Left ventricle myocardium superior (tissue), 1 donor: ENCODE results near the gene MLLT6. TPM values are rescaled to one million over a fixed set of nuclear protein-coding genes. Genes with fewer than 3 reads are reported as not detected.

Source experiments
- ATAC-seq: fragments of 200-7000 bp; cut with Tn5 transposase; one replicate; pipeline ENCODE4 v1.9.1; 2020; ENCODE audit warnings: mild to moderate bottlenecking, moderate library complexity
- DNase-seq: peaks from one replicate; pipeline ENCODE4 v3.0.0-alpha.2; 2020
- intact Hi-C: fragments of 100-400 bp; cut with micrococcal nuclease; formaldehyde crosslinking; loops from one replicate; pipeline ENCODE4 v1.11.0; 2022
- total RNA-seq: library from RNA; stranded (reverse); fragmentation: NEBNext Ultra II Directional; extraction: Animal tissue kit (Norgen Biotek cat#: 25700); gene quantifications from one replicate; pipeline ENCODE4 v1.2.1, GENCODE V29; 2021
- donor health status: DM: no; HTN: yes; CAD: no; lungs with severe emphysema.

The MLLT6 gene
- total RNA-seq, 1 donor from 2014 or later, result 88.0 TPM

- intact Hi-C loops, result no loop called here
- peak; percentile 64 for ATAC-seq
Observed at GRCh38 chr17:38703742-38704605, 1.1 kb upstream of the MLLT6 start.

DNA sequence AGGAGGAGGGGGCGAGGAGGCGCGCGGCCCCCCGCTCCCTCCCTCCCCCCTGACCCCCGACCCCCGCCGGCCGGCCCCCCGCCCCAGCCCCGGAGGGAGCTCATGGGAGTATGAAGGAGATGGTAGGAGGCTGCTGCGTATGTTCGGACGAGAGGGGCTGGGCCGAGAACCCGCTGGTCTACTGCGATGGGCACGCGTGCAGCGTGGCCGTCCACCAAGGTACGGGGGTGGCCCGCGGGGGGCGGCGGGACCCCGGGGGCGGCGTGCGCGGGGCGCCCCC is 390 bp downstream of the MLLT6 start:
- no peak for ATAC-seq
- no peak for DNase-seq
- intact Hi-C loops, result no loop called here

More at GRCh38 chr17:38703742-38704605, 1.1 kb upstream of the MLLT6 start:
- peak; percentile 91 for DNase-seq

DNA sequence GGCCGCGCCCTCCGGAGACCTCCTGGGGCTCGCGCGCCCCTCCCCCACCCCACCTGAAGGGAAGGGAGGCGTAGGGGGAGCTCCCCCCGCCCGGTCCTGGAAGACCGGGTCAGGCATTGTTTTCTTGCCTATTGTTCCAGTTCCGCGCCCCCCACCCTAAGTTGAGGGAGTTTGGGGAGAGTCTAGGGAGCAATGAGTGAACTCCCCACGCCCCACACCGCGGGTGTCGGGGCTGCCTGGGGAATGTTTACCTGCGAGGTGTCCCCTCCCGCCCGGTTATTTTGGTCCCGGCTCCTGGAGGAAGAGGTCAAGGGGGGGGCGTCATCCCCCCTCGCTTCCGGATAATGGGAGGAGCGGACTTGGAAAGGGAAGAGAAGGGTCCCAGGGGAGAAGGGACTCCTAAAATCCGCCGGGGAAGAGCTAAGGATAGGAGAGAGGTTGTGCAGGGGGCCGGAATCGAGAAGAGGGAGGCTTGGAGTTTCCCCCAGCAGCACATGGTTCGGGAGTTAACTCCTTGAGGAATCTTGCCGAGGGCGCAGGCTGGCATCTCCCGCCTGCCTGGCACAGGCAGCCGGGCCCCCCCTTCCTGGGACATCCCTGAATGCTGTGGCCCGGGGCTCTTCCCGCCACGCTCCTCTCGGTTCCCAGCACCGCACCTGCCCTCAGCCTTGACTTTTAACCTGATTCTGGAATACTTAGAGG is 881 bp downstream of the MLLT6 start:
- intact Hi-C loops, result no loop called here
- peak; percentile 83 for DNase-seq
- ATAC-seq, result peak; percentile 0

- ATAC-seq (no peak), DNase-seq (no peak)
- intact Hi-C loops, result no loop called here
Observed at GRCh38 chr17:38706505-38707216, 1.6 kb downstream of the MLLT6 start.

DNA sequence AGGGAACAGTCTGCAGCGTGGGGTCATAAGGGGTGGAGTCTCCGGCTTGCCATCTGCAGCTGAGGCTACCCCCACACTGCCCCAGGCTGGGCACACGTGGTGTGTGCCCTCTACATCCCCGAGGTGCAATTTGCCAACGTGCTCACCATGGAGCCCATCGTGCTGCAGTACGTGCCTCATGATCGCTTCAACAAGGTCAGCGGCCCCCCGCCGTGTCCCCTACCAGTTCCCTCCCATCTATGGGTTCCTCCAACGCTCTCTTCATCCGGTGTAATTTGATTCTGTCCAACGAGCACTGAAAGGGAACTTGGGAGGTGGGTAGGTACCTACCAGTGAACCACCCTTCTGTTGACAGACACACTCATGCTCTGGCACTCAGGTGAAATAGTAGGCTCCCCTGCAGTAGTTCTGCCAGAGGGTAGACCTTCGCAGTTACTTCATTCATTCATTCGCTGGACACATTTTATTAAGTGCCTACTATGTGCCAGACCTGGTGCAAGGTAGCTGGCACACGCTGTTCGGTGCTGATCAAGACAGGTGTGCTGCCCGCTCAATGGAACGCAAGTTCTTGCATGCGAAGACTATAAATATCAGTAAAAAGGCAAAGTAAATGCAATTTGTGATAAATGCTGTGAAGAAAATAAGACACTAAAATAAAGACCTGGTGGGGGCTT is 2.7 kb downstream of the MLLT6 start:
- intact Hi-C loops, result no loop called here
- DNase-seq (no peak), ATAC-seq (no peak)

- no peak for DNase-seq
- intact Hi-C loops, result no loop called here
- no peak for ATAC-seq
Observed at GRCh38 chr17:38709104-38709820, 4.2 kb downstream of the MLLT6 start.

- DNase-seq (no peak), ATAC-seq (no peak)
- intact Hi-C loops, result no loop called here
Observed at GRCh38 chr17:38709864-38710603, 5.0 kb downstream of the MLLT6 start.

DNA sequence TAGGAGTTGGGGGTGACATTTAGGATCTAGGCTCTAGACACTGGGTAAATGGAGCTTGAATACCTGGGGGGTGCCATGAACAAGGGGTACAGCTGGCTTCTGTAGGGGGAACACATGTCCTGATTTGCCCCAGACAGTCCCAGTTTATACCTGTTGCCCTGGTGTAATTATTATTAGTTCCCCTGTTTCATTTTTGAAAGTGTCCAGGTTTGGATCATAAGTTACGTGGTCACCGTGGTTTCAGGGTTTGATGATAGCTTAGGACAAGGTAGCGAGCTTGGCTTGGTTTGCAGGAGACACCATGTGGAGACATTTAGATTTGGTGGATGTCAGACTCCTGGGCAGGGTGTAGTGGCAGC is 5.5 kb downstream of the MLLT6 start:
- DNase-seq, result no peak
- intact Hi-C loops, result no loop called here
- ATAC-seq, result no peak

DNA sequence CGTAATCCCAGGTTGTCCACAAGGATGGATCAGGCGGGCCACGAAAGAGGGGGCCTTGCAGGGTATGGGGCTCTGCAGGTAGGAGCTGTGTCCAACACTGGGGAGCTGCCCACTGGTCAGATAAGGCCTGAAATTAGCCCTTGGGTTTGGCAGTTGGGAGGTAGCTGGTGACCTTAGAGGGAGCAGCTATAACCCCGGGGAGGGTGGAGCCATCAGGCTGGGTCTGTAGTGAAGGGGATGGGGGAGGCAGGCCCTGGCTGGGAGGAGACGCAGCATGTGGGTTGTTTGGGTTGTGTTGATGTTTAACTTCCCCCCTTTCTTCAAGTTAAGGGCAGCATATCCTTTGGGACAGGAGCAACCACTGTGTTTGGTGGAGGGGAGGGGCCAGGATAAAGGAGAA is 5.9 kb downstream of the MLLT6 start:
- ATAC-seq (no peak), DNase-seq (no peak)
- intact Hi-C loops, result no loop called here

- intact Hi-C loops, result no loop called here
- peak; percentile 76 for DNase-seq
- ATAC-seq, result peak; percentile 82
Observed at GRCh38 chr17:38711792-38712571, 6.9 kb downstream of the MLLT6 start.

DNA sequence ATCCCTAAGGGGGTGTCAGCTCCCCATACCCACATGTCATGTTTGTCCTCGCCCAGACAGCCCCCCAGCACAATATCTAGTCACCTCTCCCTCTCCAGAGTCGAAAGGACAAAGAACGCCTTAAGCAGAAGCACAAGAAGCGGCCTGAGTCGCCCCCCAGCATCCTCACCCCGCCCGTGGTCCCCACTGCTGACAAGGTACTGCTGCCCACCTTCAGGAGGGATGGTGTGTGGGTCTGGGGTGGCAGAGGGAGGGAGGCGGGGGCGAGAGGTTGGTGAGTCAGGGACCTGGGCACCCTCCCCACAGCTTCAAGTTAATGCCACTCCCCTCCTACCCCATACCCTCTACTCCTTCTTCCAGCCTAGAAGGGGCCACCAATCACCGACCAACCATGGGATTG is 7.5 kb downstream of the MLLT6 start:
- DNase-seq (no peak), ATAC-seq (no peak)
- intact Hi-C loops, result no loop called here

GRCh38 chr17:38713456-38714075 is 8.5 kb downstream of the MLLT6 start:
- intact Hi-C loops, result no loop called here
- ATAC-seq, result no peak
- DNase-seq, result no peak

DNA sequence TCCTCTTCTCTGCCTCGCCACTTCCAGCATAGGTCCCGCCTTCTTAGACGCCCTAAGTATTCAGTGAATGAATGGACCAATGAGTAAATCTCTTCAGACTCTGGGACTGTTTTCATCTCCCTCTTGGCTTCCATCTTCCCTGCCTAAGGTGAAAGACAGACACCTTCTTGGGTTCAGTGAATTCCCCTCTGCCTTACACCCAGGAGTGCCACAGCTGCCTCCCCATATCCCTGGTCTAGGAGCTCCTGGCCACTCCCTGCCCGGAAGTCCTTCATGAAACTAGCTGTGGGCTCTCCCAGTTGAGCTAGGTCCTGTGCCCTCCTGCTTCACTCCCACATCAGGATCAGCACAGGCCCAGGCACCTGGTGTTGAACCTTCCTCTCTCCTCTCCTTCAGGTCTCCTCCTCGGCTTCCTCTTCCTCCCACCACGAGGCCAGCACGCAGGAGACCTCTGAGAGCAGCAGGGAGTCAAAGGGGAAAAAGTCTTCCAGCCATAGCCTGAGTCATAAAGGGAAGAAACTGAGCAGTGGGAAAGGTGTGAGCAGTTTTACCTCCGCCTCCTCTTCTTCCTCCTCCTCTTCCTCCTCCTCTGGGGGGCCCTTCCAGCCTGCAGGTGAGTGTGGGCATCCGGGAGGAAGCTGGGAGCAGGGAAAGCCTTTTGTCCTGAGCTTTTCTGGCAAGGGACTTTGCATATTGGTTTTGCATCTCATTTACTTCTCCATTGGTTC is 10.3 kb downstream of the MLLT6 start:
- no peak for DNase-seq
- intact Hi-C loops, result no loop called here
- ATAC-seq, result no peak

GRCh38 chr17:38716368-38717005 is 11.4 kb downstream of the MLLT6 start:
- DNase-seq (no peak), ATAC-seq (no peak)
- intact Hi-C loops, result no loop called here

DNA sequence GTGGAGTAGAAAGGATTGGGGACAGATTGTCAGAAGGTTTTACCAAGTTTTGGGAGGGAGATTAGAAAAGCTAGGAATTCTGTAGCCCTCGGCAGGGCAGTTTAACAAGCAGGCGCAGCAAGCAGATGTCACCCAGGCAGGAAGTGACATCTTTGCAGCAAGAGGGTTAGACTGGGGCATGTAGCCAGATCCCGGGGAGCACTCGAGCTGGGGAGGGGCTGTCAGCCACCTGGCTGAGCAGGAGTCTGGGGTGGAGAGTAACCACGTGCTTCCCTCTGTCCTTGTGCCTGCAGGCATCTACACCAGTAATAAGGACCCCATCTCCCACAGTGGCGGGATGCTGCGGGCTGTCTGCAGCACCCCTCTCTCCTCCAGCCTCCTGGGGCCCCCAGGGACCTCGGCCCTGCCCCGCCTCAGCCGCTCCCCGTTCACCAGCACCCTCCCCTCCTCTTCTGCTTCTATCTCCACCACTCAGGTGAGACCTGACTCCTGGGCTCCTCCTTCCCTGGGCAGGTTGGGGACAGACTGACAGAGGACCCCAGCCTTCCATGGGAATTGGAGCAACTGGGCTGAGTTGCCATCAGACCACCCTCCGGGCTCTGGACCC is 12.2 kb downstream of the MLLT6 start:
- DNase-seq (no peak), ATAC-seq (no peak)
- intact Hi-C loops, result no loop called here
